NCI-H460 (cell line): ENCODE measurements around the gene COX4I2. TPM values are rescaled to one million over a fixed set of nuclear protein-coding genes. Genes with fewer than 3 reads are reported as not detected.

ENCODE experiments used
- DNase-seq: peaks from one replicate; pipeline ENCODE4 v3.0.0-alpha.2; 2016; ENCODE audit warnings: low read depth; ENCODE audit errors: extremely low read depth
- total RNA-seq: library from RNA; depleted of rRNA; stranded (reverse); fragments of >200 nt; shearing (Covaris generic); gene quantifications from 2 replicates; pipeline ENCODE4 v1.2.3, GENCODE V29; 2014

The COX4I2 gene
- total RNA-seq, 1 experiment from 2014 or later, result not detected

- no peak for DNase-seq
Measured at GRCh38 chr20:31674895-31675827, 37.4 kb downstream of the COX4I2 start.

- DNase-seq, result no peak
Measured at GRCh38 chr20:31675828-31676608, 38.3 kb downstream of the COX4I2 start.

- DNase-seq, result no peak
Measured at GRCh38 chr20:31676609-31676989, 38.9 kb downstream of the COX4I2 start.

- no peak for DNase-seq
Measured at GRCh38 chr20:31677553-31678260, 40.0 kb downstream of the COX4I2 start.

- DNase-seq, result no peak
Measured at GRCh38 chr20:31678389-31679356, 41.0 kb downstream of the COX4I2 start.

- no peak for DNase-seq
Measured at GRCh38 chr20:31679357-31680285, 41.9 kb downstream of the COX4I2 start.

GRCh38 chr20:31680286-31681127 is 42.8 kb downstream of the COX4I2 start:
- DNase-seq, result no peak

GRCh38 chr20:31681128-31681727 is 43.5 kb downstream of the COX4I2 start:
- no peak for DNase-seq

- DNase-seq, result no peak
Measured at GRCh38 chr20:31681769-31682168, 44.1 kb downstream of the COX4I2 start.

- no peak for DNase-seq
Measured at GRCh38 chr20:31682352-31682751, 44.6 kb downstream of the COX4I2 start.

GRCh38 chr20:31682927-31683326 is 45.2 kb downstream of the COX4I2 start:
- no peak for DNase-seq

GRCh38 chr20:31684153-31685015 is 46.7 kb downstream of the COX4I2 start:
- DNase-seq, result no peak

- DNase-seq, result no peak
Measured at GRCh38 chr20:31685853-31686643, 48.3 kb downstream of the COX4I2 start.

- no peak for DNase-seq
Measured at GRCh38 chr20:31687777-31688176, 50.1 kb downstream of the COX4I2 start.

- DNase-seq, result no peak
Measured at GRCh38 chr20:31689141-31689540, 51.4 kb downstream of the COX4I2 start.
